Small intestine (tissue), 7 donors: ENCODE results near the gene GOLM1. TPM values are rescaled to one million over a fixed set of nuclear protein-coding genes. Genes with fewer than 3 reads are reported as not detected.
A peak's percentile ranks its signal among the peaks of the same experiment; 100 is the strongest.
"Not testable (repeated sequence)": the region's sequence is repeated elsewhere in the genome, so short reads cannot be mapped to it uniquely, and the experiment has no call there.

ENCODE experiments used
- DNase-seq, 2 donors: peaks; one replicate each; pipeline versions ENCODE4 v3.0.0 to v3.0.0-alpha.2; 2013
- FAIRE-seq: peaks from 2 replicates; lab custom pipeline; 2012; peaks lifted over from hg19 to GRCh38; lab: Jason Lieb, UNC
- H3K27ac ChIP-seq, 3 donors: one replicate each; pipeline ENCODE4 v1.5.1; 2013; ENCODE audit warnings: low read length in 2 of 3, mild to moderate bottlenecking in 2 of 3, control low read depth in 1 of 3, inconsistent platforms in 1 of 3, low read depth in 1 of 3, moderate library complexity in 1 of 3
- H3K27me3 ChIP-seq, 3 donors: one replicate each; pipeline ENCODE4 v1.6.1; 2013; ENCODE audit warnings: low read length in 3 of 3, inconsistent platforms in 1 of 3; ENCODE audit not compliant: control insufficient read depth in 3 of 3, insufficient read depth in 3 of 3
- H3K36me3 ChIP-seq, 3 donors: one replicate each; pipeline ENCODE4 v1.6.1; 2013; ENCODE audit warnings: low read length in 3 of 3, inconsistent platforms in 1 of 3, low read depth in 1 of 3, mild to moderate bottlenecking in 1 of 3, moderate library complexity in 1 of 3; ENCODE audit not compliant: control insufficient read depth in 3 of 3, insufficient read depth in 2 of 3
- H3K4me1 ChIP-seq, 3 donors: one replicate each; pipeline ENCODE4 v1.6.1; 2013; ENCODE audit warnings: low read length in 2 of 3, inconsistent platforms in 1 of 3, low read depth in 1 of 3, mild to moderate bottlenecking in 1 of 3, moderate library complexity in 1 of 3; ENCODE audit not compliant: control insufficient read depth in 3 of 3, insufficient read depth in 2 of 3
- H3K4me3 ChIP-seq, 3 donors: one replicate each; pipeline ENCODE4 v1.5.1; 2013; ENCODE audit warnings: low read length in 3 of 3, control low read depth in 1 of 3, inconsistent platforms in 1 of 3, low read depth in 1 of 3, mild to moderate bottlenecking in 1 of 3, moderate library complexity in 1 of 3
- H3K9me3 ChIP-seq, 2 donors: one replicate each; pipeline ENCODE4 v1.6.1; 2013; ENCODE audit warnings: low read depth in 1 of 2, low read length in 1 of 2; ENCODE audit not compliant: control insufficient read depth in 2 of 2, insufficient read depth in 1 of 2
- WGBS, 3 donors: extraction: QIAGEN DNeasy Blood & Tissue Kit; methylation state at CpG; one replicate each; pipeline ENCODE4 v1.1.7; 2013; 5-methylcytosine and 5-hydroxymethylcytosine counted together
- polyA plus RNA-seq, 4 donors: library from polyadenylated mRNA; stranded (reverse) in 3 of 4; unstranded in 1 of 4; fragments of 200-250 nt in 3 of 4; fragments of 120-200 nt in 1 of 4; gene quantifications; one replicate each; pipeline versions ENCODE4 v1.2.1 to v1.2.3, GENCODE V29; 2013
- donor health status: healthy with polysubstance abuse.
- donor health status: control.
- donor health status: control.
- donor health status: Bipolar disorder and iron deficiency.
- donor health status: healthy.

GOLM1 gene
- polyA plus RNA-seq, 4 donors = 17.8 to 318 (median 102) TPM

DNA sequence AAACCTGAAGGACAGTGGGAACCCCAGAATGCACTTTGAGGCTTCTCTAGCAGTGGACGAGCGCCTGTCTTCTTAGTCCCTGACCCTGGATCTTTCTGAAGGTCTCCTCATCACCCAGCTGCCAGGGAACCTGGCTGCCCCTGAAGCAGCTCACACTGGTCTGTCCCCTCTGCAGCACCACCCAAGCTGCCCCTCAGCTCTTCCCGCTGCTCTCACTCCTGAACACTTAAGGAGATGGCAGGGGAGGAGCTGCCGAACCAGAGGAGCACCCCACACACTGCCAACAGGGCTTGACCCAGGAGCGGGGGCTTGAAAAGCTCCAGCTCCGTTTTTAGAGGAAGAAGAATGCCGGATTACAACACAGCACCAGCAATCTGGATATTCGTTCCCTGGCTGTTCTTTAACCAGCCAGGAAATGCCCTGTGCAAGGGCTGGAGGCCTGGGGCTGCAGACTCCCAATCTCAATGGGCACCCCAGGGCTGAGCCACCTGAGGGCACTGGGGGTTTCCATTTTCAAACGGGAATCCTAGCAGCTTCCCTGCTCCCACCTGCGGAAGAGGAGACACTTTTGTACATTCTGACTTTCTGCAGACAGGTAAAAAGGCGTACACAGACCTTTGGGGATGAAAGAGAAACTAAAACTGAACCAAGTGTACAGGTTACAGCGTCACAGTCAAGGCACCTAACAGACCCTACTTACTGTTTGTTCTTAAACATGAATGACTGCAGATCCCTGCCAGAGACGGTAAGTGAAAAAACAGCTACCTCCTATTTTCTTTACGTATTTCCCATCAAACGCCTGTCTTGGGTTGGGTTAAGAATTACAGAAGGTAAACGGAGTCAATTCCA is 36.3 kb downstream of the GOLM1 start:
- Histone ChIP-seq H3K4me1 (peaks cover 0 to 19% (median 0%) of the 10 kb centered on the region in 3 donors), H3K4me3 (peak overlapping the region in 2 of 3 donors; percentile 40 to 54), H3K27me3 (no peaks in the 10 kb centered on the region), H3K36me3 (peaks cover 0 to 50% (median 4%) of the 10 kb centered on the region in 3 donors), H3K9me3 (no peaks in the 10 kb centered on the region), H3K27ac (peak overlapping the region; percentile 22 to 92 (median 78))
- peak; percentile 74 to 84 for DNase-seq
- 19 to 61% (median 41%) methylated on average over 16 of the region's 16 CpGs for WGBS, 3 donors
- FAIRE-seq = no peak

DNA sequence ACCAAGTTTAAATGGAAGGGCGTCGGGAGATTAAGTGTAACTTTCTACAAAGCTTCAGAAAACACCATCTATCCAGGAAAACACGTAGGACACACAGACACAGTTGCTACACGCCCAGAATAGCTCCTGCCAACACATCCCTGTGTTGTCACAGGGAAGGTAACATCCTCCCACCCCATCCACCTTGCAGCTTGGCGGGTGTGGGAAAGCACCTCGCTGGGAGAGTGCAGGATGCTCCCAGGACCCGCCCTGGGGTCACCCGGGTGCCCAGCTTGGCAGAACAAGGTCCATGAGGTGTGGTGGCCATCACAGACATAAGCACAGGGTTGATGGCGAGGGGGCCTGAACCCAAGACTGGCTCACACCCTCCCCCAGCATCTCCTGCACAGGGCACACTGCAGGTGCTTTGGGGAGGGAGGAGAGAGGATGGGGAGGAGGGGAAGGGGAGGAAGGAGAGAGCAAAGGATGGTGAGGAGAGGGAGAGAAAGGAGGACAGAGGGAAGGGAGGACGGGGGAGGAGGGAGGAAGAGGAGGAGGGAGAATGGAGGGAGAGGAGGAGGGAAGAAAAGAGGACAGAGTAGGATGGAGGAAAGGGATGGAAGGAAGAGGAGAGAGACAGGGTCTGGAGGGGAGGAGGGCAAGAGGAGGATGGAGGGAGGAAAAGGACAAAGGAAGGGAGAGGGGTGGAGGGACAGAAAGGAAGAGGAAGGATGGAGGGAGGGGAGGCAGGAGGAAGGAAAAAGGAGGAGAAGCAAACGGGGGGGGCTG is 37.2 kb downstream of the GOLM1 start:
- Histone ChIP-seq H3K4me1 (peaks cover 0 to 19% (median 0%) of the 10 kb centered on the region in 3 donors), H3K9me3 (no peaks in the 10 kb centered on the region), H3K4me3 (no peak overlapping the region), H3K27me3 (no peaks in the 10 kb centered on the region), H3K36me3 (peaks cover 0 to 54% (median 4%) of the 10 kb centered on the region in 3 donors), H3K27ac (peak overlapping the region in 1 of 3 donors; percentile 92)
- WGBS, 3 donors = 53 to 70% (median 55%) methylated on average over 11 of the region's 11 CpGs
- FAIRE-seq = no peak
- peak; percentile 43 to 49 for DNase-seq

DNA sequence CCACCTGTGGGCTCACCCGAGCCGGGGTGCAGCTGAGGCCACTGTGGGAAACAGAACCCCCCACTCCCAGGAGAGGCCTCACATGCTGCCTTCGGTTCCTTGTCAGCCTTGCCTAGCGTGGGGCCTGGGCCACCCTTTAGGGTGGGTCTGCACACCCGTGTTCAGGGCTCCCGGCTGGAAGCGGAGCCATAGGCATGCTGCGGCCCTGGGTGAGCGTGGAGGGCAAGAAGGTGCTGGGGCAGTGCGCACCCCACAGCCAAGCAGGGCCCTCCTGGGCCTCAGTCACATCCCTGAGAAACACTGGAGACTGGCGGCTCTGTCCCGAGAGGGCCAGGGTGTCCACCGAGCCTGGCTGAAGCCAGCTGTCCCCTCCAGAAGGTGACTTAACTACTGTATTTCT is 41.9 kb downstream of the GOLM1 start:
- 87 to 91% (median 89%) methylated on average over 13 of the region's 13 CpGs for WGBS, 3 donors
- no peak overlapping the region for H3K27ac ChIP-seq
- H3K9me3 ChIP-seq = no peaks in the 10 kb centered on the region
- no peak for DNase-seq
- no peak overlapping the region for H3K4me3 ChIP-seq
- H3K4me1 ChIP-seq = peaks cover 0 to 7% (median 0%) of the 10 kb centered on the region in 3 donors
- no peak for FAIRE-seq
- H3K36me3 ChIP-seq = peaks cover 2 to 33% (median 4%) of the 10 kb centered on the region in 3 donors
- no peaks in the 10 kb centered on the region for H3K27me3 ChIP-seq

DNA sequence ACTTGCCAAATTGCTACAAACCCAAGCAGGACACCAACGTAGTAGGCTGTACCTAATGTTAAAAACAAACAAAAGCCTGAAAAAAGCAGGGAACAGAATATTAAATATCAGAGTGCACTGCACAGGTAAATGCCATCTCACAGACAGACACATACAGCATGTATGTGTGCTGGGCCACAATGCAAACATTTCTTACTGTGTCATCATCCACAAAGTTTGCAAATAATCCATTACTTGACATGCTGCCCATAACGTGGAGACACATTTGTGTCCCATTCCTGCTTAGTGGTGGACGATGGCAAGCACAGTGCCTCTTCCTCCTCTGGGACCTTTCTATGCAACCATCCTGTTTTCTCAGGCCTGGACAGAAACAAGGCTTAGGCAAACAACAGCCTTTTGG is 44.7 kb downstream of the GOLM1 start:
- Histone ChIP-seq H3K27me3 (no peaks in the 10 kb centered on the region), H3K27ac (no peak overlapping the region), H3K4me1 (no peaks in the 10 kb centered on the region), H3K9me3 (no peaks in the 10 kb centered on the region), H3K4me3 (no peak overlapping the region), H3K36me3 (peaks cover 0 to 21% (median 2%) of the 10 kb centered on the region in 3 donors)
- FAIRE-seq = no peak
- 75 to 78% (median 76%) methylated on average over 3 of the region's 3 CpGs for WGBS, 3 donors
- DNase-seq = no peak

DNA sequence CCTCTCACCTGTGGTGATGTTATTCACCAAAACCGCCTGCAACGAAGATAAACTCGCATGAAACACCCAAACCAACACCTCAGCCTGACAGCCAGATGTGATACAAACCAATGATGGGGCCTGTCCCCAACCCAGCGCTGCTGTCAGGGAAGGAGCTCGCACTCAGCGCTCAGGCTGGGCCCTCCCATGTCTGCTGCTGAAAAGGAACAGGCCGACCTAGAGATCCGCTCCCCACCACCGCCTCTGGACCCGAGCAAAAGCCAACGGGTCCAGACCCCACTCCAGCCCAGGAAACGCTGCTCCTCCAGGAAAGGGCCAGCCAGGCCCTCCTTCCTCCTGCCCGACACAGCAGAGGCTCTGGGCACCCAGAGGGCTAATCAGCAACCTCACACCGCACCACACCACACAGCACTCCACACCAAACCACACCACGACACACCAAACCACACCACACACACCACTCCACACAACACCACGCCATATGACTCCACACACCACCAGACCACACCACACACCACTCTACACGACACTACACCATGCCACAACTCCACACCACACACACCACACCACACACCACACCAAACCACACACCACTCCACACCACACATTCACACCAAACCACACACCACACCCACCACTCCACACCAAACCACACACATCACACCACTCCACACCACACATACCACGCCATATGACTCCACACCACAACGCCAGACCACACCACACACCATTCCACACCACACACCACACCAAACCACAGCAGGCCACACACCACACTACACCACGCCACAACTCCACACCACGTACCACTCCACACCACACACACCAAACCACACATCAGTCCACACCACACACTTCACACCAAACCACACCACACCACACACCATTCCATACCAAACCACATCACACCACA is 46.5 kb downstream of the GOLM1 start:
- no peak for DNase-seq
- no peak overlapping the region for H3K4me3 ChIP-seq
- no peaks in the 10 kb centered on the region for H3K9me3 ChIP-seq
- FAIRE-seq = no peak
- peak overlapping the region in 1 of 3 donors; percentile 11 for H3K27ac ChIP-seq
- H3K4me1 ChIP-seq = no peaks in the 10 kb centered on the region
- peaks cover 0 to 21% (median 2%) of the 10 kb centered on the region in 3 donors for H3K36me3 ChIP-seq
- no peaks in the 10 kb centered on the region for H3K27me3 ChIP-seq
- WGBS, 3 donors = 81 to 87% (median 85%) methylated on average over 21 of the region's 21 CpGs

DNA sequence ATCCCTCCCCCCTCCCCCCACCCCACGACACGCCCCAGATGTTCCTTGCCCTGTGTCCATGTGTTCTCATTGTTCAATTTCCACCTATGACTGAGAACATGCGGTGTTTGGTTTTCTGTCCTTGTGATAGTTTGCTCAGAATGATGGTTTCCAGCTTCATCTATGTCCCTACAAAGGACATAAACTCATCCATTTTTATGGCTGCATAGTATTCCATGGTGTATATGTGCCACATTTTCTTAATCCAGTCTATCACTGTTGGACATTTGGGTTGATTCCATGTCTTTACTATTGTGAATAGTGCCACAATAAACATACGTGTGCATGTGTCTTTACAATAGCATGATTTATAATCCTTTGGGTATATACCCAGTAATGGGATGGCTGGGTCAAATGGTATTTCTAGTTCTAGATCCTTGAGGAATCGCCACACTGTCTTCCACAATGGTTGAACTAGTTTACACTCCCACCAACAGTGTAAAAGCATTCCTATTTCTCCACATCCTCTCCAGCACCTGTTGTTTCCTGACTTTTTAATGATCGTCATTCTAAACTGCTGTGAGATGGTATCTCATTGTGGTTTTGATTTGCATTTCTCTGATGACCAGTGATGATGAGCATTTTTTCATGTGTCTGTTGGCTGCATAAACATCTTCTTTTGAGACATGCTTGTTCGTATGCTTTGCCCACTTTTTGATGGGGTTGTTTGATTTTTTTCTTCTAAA is 51.2 kb downstream of the GOLM1 start:
- not testable (repeated sequence) for H3K4me1 ChIP-seq, H3K4me3 ChIP-seq, H3K27ac ChIP-seq, H3K9me3 ChIP-seq, DNase-seq, FAIRE-seq, H3K27me3 ChIP-seq
- 89 to 90% (median 90%) methylated on average over 6 of the region's 7 CpGs for WGBS, 3 donors
- peaks cover 0 to 34% (median 0%) of the 10 kb centered on the region in 3 donors for H3K36me3 ChIP-seq

DNA sequence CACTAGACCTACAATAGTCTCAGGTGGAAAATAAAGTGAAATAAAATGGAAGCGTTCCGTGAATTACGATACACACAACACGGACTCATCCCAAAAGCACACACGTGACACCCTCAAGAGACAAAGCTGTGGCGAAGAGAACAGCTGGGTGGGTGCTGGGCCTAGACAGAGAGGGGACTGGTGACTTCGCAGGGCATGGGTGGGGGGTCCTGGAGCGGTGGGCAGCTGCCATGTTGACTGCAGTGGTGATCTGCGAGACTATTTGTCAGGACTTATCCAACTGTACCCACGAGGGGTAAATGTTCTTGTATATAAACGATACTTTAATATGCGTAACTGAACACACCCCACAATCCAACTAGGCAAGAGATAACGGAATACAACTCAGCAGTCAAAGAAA is 52.0 kb downstream of the GOLM1 start:
- FAIRE-seq (no peak), DNase-seq (no peak)
- Histone ChIP-seq H3K27me3 (no peaks in the 10 kb centered on the region), H3K4me1 (peaks cover 0 to 6% (median 0%) of the 10 kb centered on the region in 3 donors), H3K27ac (no peak overlapping the region), H3K36me3 (peaks cover 0 to 26% (median 0%) of the 10 kb centered on the region in 3 donors), H3K9me3 (no peaks in the 10 kb centered on the region), H3K4me3 (no peak overlapping the region)
- WGBS, 3 donors = 86 to 95% (median 92%) methylated on average over 13 of the region's 13 CpGs
